A549 (cell line): ENCODE data around the gene RBPJ.

Experiments
- EP300 ChIP-seq, 2 experiments: fragments of >200 bp; sonication (Bioruptor Twin); formaldehyde crosslinking; IDR thresholded peaks; 2 replicates in 1 of 2; 3 replicates in 1 of 2; pipeline ENCODE4 v1.6.1; 2016 to 2017
- JUN ChIP-seq, 2 experiments: fragments of >200 bp; sonication (Bioruptor Twin); formaldehyde crosslinking; IDR thresholded peaks; 2 replicates in 1 of 2; 3 replicates in 1 of 2; pipeline ENCODE4 v1.6.1; 2016 to 2017
- MYC ChIP-seq: IDR thresholded peaks from 2 replicates; pipeline ENCODE4 v1.6.1; 2012; ENCODE audit warnings: mild to moderate bottlenecking, inconsistent platforms, low read length, improper control_type of control experiment, borderline replicate concordance
- TF ChIP-seq, protein P1 (sequence below): fragments of >200 bp; sonication (Bioruptor Twin); formaldehyde crosslinking; IDR thresholded peaks from 3 replicates; pipeline ENCODE4 v1.5.1; 2016

DNA sequence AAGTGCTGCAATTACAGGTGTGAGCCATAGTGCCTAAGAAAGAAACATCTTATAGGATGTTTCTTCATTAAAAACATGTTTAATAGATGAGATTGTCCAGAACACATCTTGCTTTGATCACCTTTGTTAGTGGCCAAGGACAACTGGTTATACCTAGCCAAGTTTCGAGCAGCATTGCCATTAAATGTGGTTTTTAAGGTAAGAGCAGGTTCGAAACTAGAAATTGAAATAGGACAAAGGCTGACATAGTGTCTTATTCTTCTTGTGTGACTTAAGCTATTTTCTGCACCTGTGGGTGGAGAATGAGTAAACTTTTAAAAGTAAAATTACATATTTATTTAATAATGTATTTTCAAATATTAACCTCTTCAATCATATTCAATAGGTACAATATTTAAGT is 59.0 kb downstream of the RBPJ start:
- TF ChIP-seq, protein P1, sequence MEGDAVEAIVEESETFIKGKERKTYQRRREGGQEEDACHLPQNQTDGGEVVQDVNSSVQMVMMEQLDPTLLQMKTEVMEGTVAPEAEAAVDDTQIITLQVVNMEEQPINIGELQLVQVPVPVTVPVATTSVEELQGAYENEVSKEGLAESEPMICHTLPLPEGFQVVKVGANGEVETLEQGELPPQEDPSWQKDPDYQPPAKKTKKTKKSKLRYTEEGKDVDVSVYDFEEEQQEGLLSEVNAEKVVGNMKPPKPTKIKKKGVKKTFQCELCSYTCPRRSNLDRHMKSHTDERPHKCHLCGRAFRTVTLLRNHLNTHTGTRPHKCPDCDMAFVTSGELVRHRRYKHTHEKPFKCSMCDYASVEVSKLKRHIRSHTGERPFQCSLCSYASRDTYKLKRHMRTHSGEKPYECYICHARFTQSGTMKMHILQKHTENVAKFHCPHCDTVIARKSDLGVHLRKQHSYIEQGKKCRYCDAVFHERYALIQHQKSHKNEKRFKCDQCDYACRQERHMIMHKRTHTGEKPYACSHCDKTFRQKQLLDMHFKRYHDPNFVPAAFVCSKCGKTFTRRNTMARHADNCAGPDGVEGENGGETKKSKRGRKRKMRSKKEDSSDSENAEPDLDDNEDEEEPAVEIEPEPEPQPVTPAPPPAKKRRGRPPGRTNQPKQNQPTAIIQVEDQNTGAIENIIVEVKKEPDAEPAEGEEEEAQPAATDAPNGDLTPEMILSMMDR: no peak
- TF ChIP-seq JUN (IDR thresholded peaks at IDR 0.05) (no peak), EP300 (IDR thresholded peaks at IDR 0.05) (no peak), MYC (no peak)
